ENCODE results near the gene SMYD1.

Gene SMYD1

GRCh38 chr2:88058191-88058590, 9.4 kb upstream of the SMYD1 start:
- H3K4me3 ChIP-seq (IDR thresholded peaks at IDR 0.05; ENCODE audit: insufficient read depth, low read depth, low read length): no peak overlapping the region
- no peaks in the 10 kb centered on the region for H3K27me3 ChIP-seq (ENCODE audit: insufficient read depth, low read depth)
- no peak for TF ChIP-seq CTCF (conservative IDR thresholded peaks at IDR 0.05; ENCODE audit: low read depth, low read length)
- H4K20me1 ChIP-seq (ENCODE audit: insufficient read depth): no peaks in the 10 kb centered on the region
- no peak overlapping the region for H3K9ac ChIP-seq
- H3K4me2 ChIP-seq: no peak overlapping the region
- H3K36me3 ChIP-seq (ENCODE audit: insufficient read depth): no peaks in the 10 kb centered on the region
- no peak overlapping the region for H2AFZ ChIP-seq (ENCODE audit: low read depth)
- H3K79me2 ChIP-seq (ENCODE audit: insufficient read depth, low read depth): peaks cover 19% of the 10 kb centered on the region
- H3K27ac ChIP-seq: no peak overlapping the region
- peaks cover 15% of the 10 kb centered on the region for H3K4me1 ChIP-seq (ENCODE audit: low read depth, poor library complexity, severe bottlenecking)

GRCh38 chr2:88059979-88060906, 7.4 kb upstream of the SMYD1 start:
- no peaks in the 10 kb centered on the region for H3K36me3 ChIP-seq (ENCODE audit: insufficient read depth)
- no peak overlapping the region for H3K4me2 ChIP-seq
- no peaks in the 10 kb centered on the region for H4K20me1 ChIP-seq (ENCODE audit: insufficient read depth)
- no peak overlapping the region for H2AFZ ChIP-seq (ENCODE audit: low read depth)
- H3K4me3 ChIP-seq (IDR thresholded peaks at IDR 0.05; ENCODE audit: insufficient read depth, low read depth, low read length): no peak overlapping the region
- peak; percentile 86 for TF ChIP-seq CTCF (conservative IDR thresholded peaks at IDR 0.05; ENCODE audit: low read depth, low read length)
- H3K79me2 ChIP-seq (ENCODE audit: insufficient read depth, low read depth): peaks cover under 1% of the 10 kb centered on the region
- H3K27ac ChIP-seq: no peak overlapping the region
- no peaks in the 10 kb centered on the region for H3K4me1 ChIP-seq (ENCODE audit: low read depth, poor library complexity, severe bottlenecking)
- H3K9ac ChIP-seq: no peak overlapping the region
- H3K27me3 ChIP-seq (ENCODE audit: insufficient read depth, low read depth): no peaks in the 10 kb centered on the region

DNA sequence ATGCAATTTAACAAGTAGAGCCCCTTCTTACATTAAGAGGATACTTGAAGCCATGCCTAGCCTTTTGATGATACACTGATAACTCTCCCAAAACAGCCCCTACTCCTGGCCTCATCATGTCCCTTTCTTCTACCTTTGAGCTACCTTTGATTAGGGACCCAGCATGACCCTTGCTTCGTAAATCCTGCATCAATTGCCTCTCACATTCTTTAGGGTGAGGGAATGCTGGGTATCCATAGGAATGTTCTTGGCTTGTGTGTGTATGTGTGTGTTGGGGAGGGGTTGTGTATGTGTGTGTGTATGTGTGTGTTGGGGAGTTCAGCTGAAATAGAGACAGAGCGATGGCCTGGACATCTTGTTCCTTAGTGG, 6.7 kb upstream of the SMYD1 start:
- no peak overlapping the region for H3K4me2 ChIP-seq
- H3K4me1 ChIP-seq (ENCODE audit: low read depth, poor library complexity, severe bottlenecking): no peaks in the 10 kb centered on the region
- no peak overlapping the region for H3K4me3 ChIP-seq (IDR thresholded peaks at IDR 0.05; ENCODE audit: insufficient read depth, low read depth, low read length)
- no peaks in the 10 kb centered on the region for H3K36me3 ChIP-seq (ENCODE audit: insufficient read depth)
- H3K27ac ChIP-seq: no peak overlapping the region
- H3K27me3 ChIP-seq (ENCODE audit: insufficient read depth, low read depth): no peaks in the 10 kb centered on the region
- no peaks in the 10 kb centered on the region for H4K20me1 ChIP-seq (ENCODE audit: insufficient read depth)
- no peak overlapping the region for H2AFZ ChIP-seq (ENCODE audit: low read depth)
- no peak for TF ChIP-seq CTCF (conservative IDR thresholded peaks at IDR 0.05; ENCODE audit: low read depth, low read length)
- H3K9ac ChIP-seq: no peak overlapping the region
- no peaks in the 10 kb centered on the region for H3K79me2 ChIP-seq (ENCODE audit: insufficient read depth, low read depth)

GRCh38 chr2:88061295-88061694, 6.3 kb upstream of the SMYD1 start:
- no peak for TF ChIP-seq CTCF (conservative IDR thresholded peaks at IDR 0.05; ENCODE audit: low read depth, low read length)
- Histone ChIP-seq H2AFZ (ENCODE audit: low read depth) (no peak overlapping the region), H3K4me3 (IDR thresholded peaks at IDR 0.05; ENCODE audit: insufficient read depth, low read depth, low read length) (no peak overlapping the region), H3K79me2 (ENCODE audit: insufficient read depth, low read depth) (no peaks in the 10 kb centered on the region), H4K20me1 (ENCODE audit: insufficient read depth) (no peaks in the 10 kb centered on the region), H3K27ac (no peak overlapping the region), H3K27me3 (ENCODE audit: insufficient read depth, low read depth) (no peaks in the 10 kb centered on the region), H3K4me1 (ENCODE audit: low read depth, poor library complexity, severe bottlenecking) (no peaks in the 10 kb centered on the region), H3K4me2 (no peak overlapping the region), H3K9ac (no peak overlapping the region), H3K36me3 (ENCODE audit: insufficient read depth) (no peaks in the 10 kb centered on the region)
